Mucosa of descending colon (tissue), 3 donors: ENCODE results near the gene SMIM27. TPM values are rescaled to one million over a fixed set of nuclear protein-coding genes. Genes with fewer than 3 reads are reported as not detected.
A peak's percentile ranks its signal among the peaks of the same experiment; 100 is the strongest.

ENCODE experiments used
- ATAC-seq: fragments of 200-7000 bp; cut with Tn5 transposase; one replicate; pipeline ENCODE4 v1.9.1; 2020; ENCODE audit warnings: mild to moderate bottlenecking, moderate library complexity
- DNase-seq, 3 donors: peaks; one replicate each; pipeline ENCODE4 v3.0.0-alpha.2; 2020
- H3K36me3 ChIP-seq: fragments of 200-600 bp; one replicate; pipeline ENCODE4 v1.8.0; 2021; ENCODE audit warnings: low read depth, mild to moderate bottlenecking
- H3K4me1 ChIP-seq: fragments of 200-600 bp; one replicate; pipeline ENCODE4 v1.8.0; 2021; ENCODE audit warnings: low read depth, mild to moderate bottlenecking
- H3K4me3 ChIP-seq: fragments of 200-600 bp; one replicate; pipeline ENCODE4 v1.8.0; 2021; ENCODE audit warnings: mild to moderate bottlenecking
- H3K9me3 ChIP-seq: fragments of 200-600 bp; one replicate; pipeline ENCODE4 v1.8.0; 2021; ENCODE audit warnings: mild to moderate bottlenecking
- CTCF ChIP-seq: fragments of 200-600 bp; IDR thresholded peaks from one replicate; pipeline ENCODE4 v1.8.0; 2022; ENCODE audit warnings: antibody characterized with exemption, mild to moderate bottlenecking
- intact Hi-C, 2 donors: fragments of 100-400 bp; cut with DNase I in 1 of 2; cut with micrococcal nuclease in 1 of 2; formaldehyde crosslinking; loops; one replicate each; pipeline versions ENCODE4 v1.11.0 to v1.11.1; 2022; cut with DNase I, micrococcal nuclease
- long read RNA-seq, 2 donors: library from polyadenylated mRNA; unstranded; transcript quantifications; one replicate each; pipeline ENCODE4 v2.0.0, GENCODE V29; 2019 to 2021
- total RNA-seq, 3 donors: library from RNA; stranded (reverse); fragmentation: NEBNext Ultra II Directional in 2 of 3; extraction: Animal tissue kit (Norgen Biotek cat#: 25700) in 2 of 3; gene quantifications; one replicate each; pipeline versions ENCODE4 v1.2.1 to v1.2.4, GENCODE V29; 2021 to 2023
- donor health status: DM: no; HTN: no; CAD: no; lungs with moderate emphysema.
- donor health status: DM: no; HTN: no; CAD: no.
- donor health status: DM: no; HTN: yes; CAD: no.

Gene SMIM27, protein sequence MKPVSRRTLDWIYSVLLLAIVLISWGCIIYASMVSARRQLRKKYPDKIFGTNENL
- total RNA-seq = 10 to 100 TPM in 1 of 3 donors, 1 to 10 TPM in 2; 8.3 to 10.1 (median 9.9) TPM
- long read RNA-seq, donor 1, partial matches to known transcripts = 6 of 14 reads
- long read RNA-seq, donor 1, other reads (novel, unspliced or antisense) = 5 of 14 reads
- long read RNA-seq, donor 2, partial matches to known transcripts = 9 of 10 reads
- long read RNA-seq, donor 2, other reads (novel, unspliced or antisense) = 1 of 10 reads

DNA sequence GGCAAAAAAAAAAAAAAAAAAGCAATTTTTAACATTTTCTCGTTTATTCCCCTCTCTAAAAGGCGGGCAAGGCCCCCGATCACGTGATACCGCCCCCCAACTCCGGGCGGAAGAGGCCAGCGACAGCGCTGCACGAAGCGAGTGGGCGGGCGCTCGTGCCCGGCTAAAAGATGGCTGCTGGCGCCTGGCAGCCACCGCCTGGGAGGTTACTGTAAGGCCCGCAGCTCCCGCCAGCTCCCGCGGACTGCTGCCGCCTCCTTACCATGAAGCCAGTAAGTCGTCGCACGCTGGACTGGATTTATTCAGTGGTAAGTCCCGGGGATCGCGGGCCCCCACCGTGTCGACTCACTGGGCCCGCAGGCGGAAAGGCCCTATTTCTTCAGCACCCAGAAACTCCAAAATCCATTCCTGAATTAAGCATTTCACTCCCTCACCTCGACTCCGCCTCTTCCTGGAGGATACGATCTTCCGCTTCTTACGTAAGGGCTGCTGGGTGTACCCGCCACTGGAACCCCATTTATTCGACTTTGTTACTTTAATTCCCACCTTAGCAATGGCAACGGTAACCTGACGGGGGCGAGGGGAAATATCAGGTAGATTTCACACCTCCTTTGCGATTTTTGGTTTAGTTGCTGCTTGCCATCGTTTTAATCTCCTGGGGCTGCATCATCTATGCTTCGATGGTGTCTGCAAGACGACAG is at the start of gene SMIM27, which contains the start of gene TOPORS:
TSS of gene SMIM27 (plus strand) at position 156 of the 701 bp plus-strand sequence. CDS start at position 264, 108 bp downstream.
TSS of gene TOPORS (minus strand) at position 415 of the 701 bp plus-strand sequence. CDS start at position 265, 150 bp downstream.
- H3K36me3 ChIP-seq = no peaks in the 10 kb centered on the region
- H3K4me3 ChIP-seq = peak within 1 kb of the TSS; percentile 67
- ATAC-seq (peak; percentile 92), DNase-seq (peak; percentile 92 to 95 (median 94))
- no peaks in the 10 kb centered on the region for H3K9me3 ChIP-seq
- peaks cover 15% of the 10 kb centered on the region for H3K4me1 ChIP-seq
- intact Hi-C loops = no loop called here
- TF ChIP-seq CTCF = no peak

DNA sequence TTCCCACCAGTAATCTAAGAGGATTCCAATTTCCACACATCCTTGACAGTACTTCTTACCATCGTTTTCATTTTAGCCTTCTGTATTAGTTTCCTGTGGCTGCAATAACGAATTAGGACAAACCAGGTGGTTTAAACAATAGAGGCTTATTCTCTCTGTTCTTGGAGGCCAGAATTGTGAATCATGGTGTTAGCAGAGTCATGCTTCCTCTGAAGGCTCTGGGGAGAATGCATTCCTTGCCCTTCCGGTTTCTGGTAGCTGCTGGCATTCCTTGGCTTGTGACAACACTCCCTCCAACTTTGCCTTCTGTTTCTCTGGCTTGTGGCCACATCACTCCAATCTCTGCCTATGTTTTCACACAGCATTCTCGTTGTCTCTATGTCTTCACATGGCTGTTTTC is 49.7 kb upstream of the SMIM27 start:
- intact Hi-C loops = no loop called here
- no peak for DNase-seq
- H3K36me3 ChIP-seq = no peaks in the 10 kb centered on the region
- TF ChIP-seq CTCF = no peak
- no peak for ATAC-seq
- no peak overlapping the region for H3K4me3 ChIP-seq
- no peaks in the 10 kb centered on the region for H3K4me1 ChIP-seq
- H3K9me3 ChIP-seq = no peaks in the 10 kb centered on the region

GRCh38 chr9:32503008-32503407 is 49.1 kb upstream of the SMIM27 start:
- H3K9me3 ChIP-seq = no peaks in the 10 kb centered on the region
- DNase-seq (no peak), ATAC-seq (no peak)
- no peak for TF ChIP-seq CTCF
- no peaks in the 10 kb centered on the region for H3K36me3 ChIP-seq
- H3K4me3 ChIP-seq = no peak overlapping the region
- intact Hi-C loops = no loop called here
- H3K4me1 ChIP-seq = no peaks in the 10 kb centered on the region

DNA sequence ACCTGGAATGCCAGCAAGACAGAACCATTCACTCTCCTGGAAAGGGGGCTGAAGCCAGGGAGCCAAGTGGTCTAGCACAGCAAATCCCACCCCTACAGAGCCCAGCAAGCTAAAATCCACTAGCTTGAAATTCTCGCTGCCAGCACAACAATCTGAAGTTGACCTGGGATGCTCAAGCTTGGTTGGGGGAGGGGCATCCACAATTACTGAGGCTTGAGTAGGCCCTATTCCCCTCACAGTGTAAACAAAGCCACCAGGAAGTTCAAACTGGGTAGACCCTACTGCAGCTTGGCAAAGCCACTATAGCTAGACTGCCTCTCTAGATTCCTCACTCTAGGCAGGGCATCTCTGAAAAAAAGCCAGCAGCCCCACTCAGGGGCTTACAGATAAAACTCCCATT is 43.4 kb upstream of the SMIM27 start:
- DNase-seq (no peak), ATAC-seq (no peak)
- no peak for TF ChIP-seq CTCF
- no peaks in the 10 kb centered on the region for H3K9me3 ChIP-seq
- H3K4me3 ChIP-seq = no peak overlapping the region
- intact Hi-C loops = no loop called here
- no peaks in the 10 kb centered on the region for H3K4me1 ChIP-seq
- H3K36me3 ChIP-seq = no peaks in the 10 kb centered on the region

GRCh38 chr9:32516241-32516640 is 35.9 kb upstream of the SMIM27 start:
- no peak for ATAC-seq
- DNase-seq = no peak
- H3K4me3 ChIP-seq = no peak overlapping the region
- TF ChIP-seq CTCF = no peak
- no peaks in the 10 kb centered on the region for H3K36me3 ChIP-seq
- H3K4me1 ChIP-seq = no peaks in the 10 kb centered on the region
- intact Hi-C loops = no loop called here
- H3K9me3 ChIP-seq = peaks cover 9% of the 10 kb centered on the region
